Liver (tissue), 9 donors: ENCODE results near the gene HS1BP3. TPM values are rescaled to one million over a fixed set of nuclear protein-coding genes. Genes with fewer than 3 reads are reported as not detected.

Experiments used
- DNase-seq: peaks from one replicate; pipeline ENCODE4 v3.0.0-alpha.2; 2017; ENCODE audit warnings: low spot score
- H3K27ac ChIP-seq, 2 donors: one replicate each; pipeline ENCODE4 v1.7.0; 2013; ENCODE audit warnings: inconsistent platforms in 2 of 2, low read length in 2 of 2, control low read depth in 1 of 2, low read depth in 1 of 2, mild to moderate bottlenecking in 1 of 2
- H3K27me3 ChIP-seq, 4 donors: one replicate each; pipeline versions ENCODE4 v1.6.1 to v1.7.0; 2013; ENCODE audit warnings: low read length in 3 of 4, inconsistent platforms in 1 of 4, mild to moderate bottlenecking in 1 of 4, moderate library complexity in 1 of 4; ENCODE audit not compliant: control insufficient read depth in 4 of 4, insufficient read depth in 4 of 4
- H3K36me3 ChIP-seq, 4 donors: one replicate each; pipeline versions ENCODE4 v1.6.1 to v1.7.0; 2013; ENCODE audit warnings: low read length in 3 of 4, mild to moderate bottlenecking in 3 of 4, low read depth in 1 of 4, moderate library complexity in 1 of 4; ENCODE audit not compliant: control insufficient read depth in 4 of 4, insufficient read depth in 3 of 4
- H3K4me1 ChIP-seq, 4 donors: one replicate each; pipeline versions ENCODE4 v1.6.1 to v1.7.0; 2013; ENCODE audit warnings: low read length in 3 of 4, mild to moderate bottlenecking in 3 of 4, moderate library complexity in 1 of 4; ENCODE audit not compliant: control insufficient read depth in 4 of 4, insufficient read depth in 4 of 4
- H3K4me3 ChIP-seq, 3 donors: one replicate each; pipeline versions ENCODE4 v1.6.1 to v1.7.0; 2013; ENCODE audit warnings: low read length in 3 of 3, control low read depth in 1 of 3, low read depth in 1 of 3, mild to moderate bottlenecking in 1 of 3
- H3K9ac ChIP-seq, 2 donors: one replicate each; pipeline ENCODE4 v1.7.0; 2013; ENCODE audit warnings: low read length in 2 of 2, mild to moderate bottlenecking in 2 of 2, moderate library complexity in 2 of 2, control low read depth in 1 of 2, low read depth in 1 of 2
- H3K9me3 ChIP-seq, 4 donors: one replicate each; pipeline versions ENCODE4 v1.6.1 to v1.7.0; 2013; ENCODE audit warnings: low read length in 3 of 4; ENCODE audit not compliant: control insufficient read depth in 4 of 4
- EGR1 ChIP-seq, 2 donors: IDR thresholded peaks; 2 replicates each; pipeline ENCODE4 v1.6.1; 2016 to 2018; ENCODE audit warnings: antibody characterized with exemption in 2 of 2, low read depth in 2 of 2
- FOXA1 ChIP-seq: IDR thresholded peaks from 2 replicates; pipeline ENCODE4 v1.6.1; 2016; ENCODE audit warnings: antibody characterized with exemption
- FOXA2 ChIP-seq: IDR thresholded peaks from 2 replicates; pipeline ENCODE4 v1.6.1; 2016; ENCODE audit warnings: antibody characterized with exemption
- GABPA ChIP-seq, 2 donors: IDR thresholded peaks in 1 of 2; conservative IDR thresholded peaks in 1 of 2; 2 replicates each; pipeline ENCODE4 v1.6.1; 2016; ENCODE audit warnings: antibody characterized with exemption in 2 of 2, mild to moderate bottlenecking in 1 of 2, moderate library complexity in 1 of 2
- HNF4A ChIP-seq, 2 donors: conservative IDR thresholded peaks; 2 replicates each; pipeline ENCODE4 v1.6.1; 2016; ENCODE audit warnings: antibody characterized with exemption in 2 of 2, mild to moderate bottlenecking in 2 of 2
- HNF4G ChIP-seq: IDR thresholded peaks from 2 replicates; pipeline ENCODE4 v1.6.1; 2016; ENCODE audit warnings: antibody characterized with exemption
- JUND ChIP-seq, 2 donors: IDR thresholded peaks; 2 replicates each; pipeline ENCODE4 v1.6.1; 2016; ENCODE audit warnings: antibody characterized with exemption in 2 of 2
- NR2F2 ChIP-seq: IDR thresholded peaks from 2 replicates; pipeline ENCODE4 v1.6.1; 2016; ENCODE audit warnings: antibody characterized with exemption
- RAD21 ChIP-seq, 2 donors: IDR thresholded peaks; 2 replicates each; pipeline ENCODE4 v1.6.1; 2016; ENCODE audit warnings: antibody characterized with exemption in 2 of 2, mild to moderate bottlenecking in 2 of 2
- RXRA ChIP-seq, 2 donors: IDR thresholded peaks; 2 replicates each; pipeline ENCODE4 v1.6.1; 2017 to 2018; ENCODE audit warnings: antibody characterized with exemption in 2 of 2, mild to moderate bottlenecking in 1 of 2
- SP1 ChIP-seq: IDR thresholded peaks from 2 replicates; pipeline ENCODE4 v1.6.1; 2018; ENCODE audit warnings: antibody characterized with exemption, mild to moderate bottlenecking
- TAF1 ChIP-seq: conservative IDR thresholded peaks from 2 replicates; pipeline ENCODE4 v1.6.1; 2016; ENCODE audit warnings: antibody characterized with exemption, mild to moderate bottlenecking
- YY1 ChIP-seq: IDR thresholded peaks from 2 replicates; pipeline ENCODE4 v1.6.1; 2016; ENCODE audit warnings: antibody characterized with exemption, mild to moderate bottlenecking
- WGBS: extraction: QIAGEN DNeasy Blood & Tissue Kit; methylation state at CpG from one replicate; pipeline ENCODE4 v1.1.7; 2013; 5-methylcytosine and 5-hydroxymethylcytosine counted together
- polyA plus RNA-seq, 2 donors: library from polyadenylated mRNA; stranded (reverse) in 1 of 2; unstranded in 1 of 2; fragments of 200-250 nt in 1 of 2; fragments of >200 nt in 1 of 2; fragmentation: Nextera tagmentation in 1 of 2; extraction: Ambion mirVana in 1 of 2; gene quantifications; one replicate each; pipeline versions ENCODE4 v1.2.1 to v1.2.3, GENCODE V29; 2013 to 2015
- total RNA-seq, 2 donors: library from RNA; depleted of rRNA; stranded (reverse); fragments of >200 nt; gene quantifications; one replicate each; pipeline ENCODE4 v1.2.3, GENCODE V29; 2014
- TF ChIP-seq, protein P1 (sequence below): IDR thresholded peaks from 2 replicates; pipeline ENCODE4 v1.6.1; 2016; ENCODE audit warnings: antibody characterized with exemption, mild to moderate bottlenecking
- TF ChIP-seq, protein P2 (sequence below): IDR thresholded peaks from 2 replicates; pipeline ENCODE4 v1.6.1; 2016; ENCODE audit warnings: antibody characterized with exemption
- TF ChIP-seq, protein P3 (sequence below): IDR thresholded peaks from 2 replicates; pipeline ENCODE4 v1.6.1; 2016; ENCODE audit warnings: antibody characterized with exemption
- TF ChIP-seq, protein P4 (sequence below): IDR thresholded peaks from 2 replicates; pipeline ENCODE4 v1.6.1; 2016; ENCODE audit warnings: antibody characterized with exemption
- TF ChIP-seq, protein P5 (sequence below): fragments of 150-350 bp; IDR thresholded peaks from 2 replicates; pipeline ENCODE4 v1.5.1; 2017; ENCODE audit warnings: improper control_type of control experiment, low read depth, low read length; ENCODE audit not compliant: missing input control
- donor health status: healthy.
- donor health status: healthy.
- donor health status: healthy.
- donor health status: healthy.
- donor health status: healthy.

The HS1BP3 gene
- total and polyA plus RNA-seq, 4 donors, result 7.7 to 15.4 (median 10.9) TPM

DNA sequence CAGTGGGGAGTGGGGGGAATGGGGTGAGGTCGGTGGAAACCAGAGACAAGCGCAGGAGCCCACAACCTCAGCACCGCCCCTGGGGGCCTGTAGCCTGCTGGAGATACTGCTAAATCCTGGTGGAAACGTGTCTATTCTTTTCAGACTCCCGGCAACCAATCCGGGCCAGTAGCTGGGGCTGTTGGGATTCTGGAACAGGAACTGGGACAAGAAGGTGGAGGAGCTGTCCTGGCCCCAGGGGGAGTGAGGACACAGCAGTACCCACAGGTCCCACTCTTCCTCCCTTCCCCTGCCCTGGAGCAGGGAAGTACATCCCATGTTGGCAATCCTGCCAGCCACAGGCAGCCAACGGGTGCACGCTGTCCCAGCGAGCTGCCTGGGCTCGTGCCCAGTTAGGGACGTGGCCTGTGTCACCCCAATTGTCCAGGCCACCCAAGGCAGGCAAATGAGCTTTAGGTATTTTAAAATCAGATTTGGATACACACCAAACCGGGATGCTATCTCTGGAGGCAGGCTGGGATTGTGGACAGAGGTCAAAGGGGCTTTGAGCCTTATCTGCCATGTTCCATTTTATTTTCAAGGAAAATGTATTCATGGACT lies 51.8 kb downstream of the HS1BP3 start (continued):
- TF ChIP-seq RXRA (IDR thresholded peaks at IDR 0.05) (peak; percentile 99), YY1 (peak; percentile 85), TAF1 (peak; percentile 25)

DNA sequence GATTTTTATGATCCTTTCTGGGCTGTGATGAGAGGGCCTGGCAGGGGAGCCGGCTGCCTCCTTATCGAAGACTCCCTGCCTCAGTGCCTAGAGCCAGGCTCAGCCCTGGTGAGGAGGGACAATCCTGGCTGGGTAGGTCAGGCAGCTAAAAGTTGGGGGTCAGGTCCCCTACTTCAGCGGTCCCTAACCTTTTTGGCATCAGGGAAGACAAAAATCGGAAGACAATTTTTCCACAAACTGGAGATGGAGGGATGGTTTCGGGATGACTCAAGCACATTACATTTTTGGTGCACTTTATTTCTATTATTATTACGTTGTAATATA lies 53.1 kb downstream of the HS1BP3 start:
- WGBS, result 80% methylated on average over 6 of the region's 6 CpGs
- H3K9me3 ChIP-seq, result no peaks in the 10 kb centered on the region
- peaks cover 50 to 74% (median 65%) of the 10 kb centered on the region in 4 donors for H3K4me1 ChIP-seq
- TF ChIP-seq SP1 (no peak), YY1 (no peak), RXRA (IDR thresholded peaks at IDR 0.05) (no peak), FOXA2 (no peak), TAF1 (no peak), EGR1 (IDR thresholded peaks at IDR 0.05; ENCODE audit: low read depth in 2 of 2) (no peak), NR2F2 (no peak), RAD21 (IDR thresholded peaks at IDR 0.05) (no peak), GABPA (IDR thresholded peaks at IDR 0.05 in 1 of 2, conservative IDR thresholded peaks at IDR 0.05 in 1 of 2) (no peak), JUND (IDR thresholded peaks at IDR 0.05) (no peak), HNF4G (no peak), FOXA1 (no peak), HNF4A (conservative IDR thresholded peaks at IDR 0.05) (no peak)
- TF ChIP-seq, protein P1, sequence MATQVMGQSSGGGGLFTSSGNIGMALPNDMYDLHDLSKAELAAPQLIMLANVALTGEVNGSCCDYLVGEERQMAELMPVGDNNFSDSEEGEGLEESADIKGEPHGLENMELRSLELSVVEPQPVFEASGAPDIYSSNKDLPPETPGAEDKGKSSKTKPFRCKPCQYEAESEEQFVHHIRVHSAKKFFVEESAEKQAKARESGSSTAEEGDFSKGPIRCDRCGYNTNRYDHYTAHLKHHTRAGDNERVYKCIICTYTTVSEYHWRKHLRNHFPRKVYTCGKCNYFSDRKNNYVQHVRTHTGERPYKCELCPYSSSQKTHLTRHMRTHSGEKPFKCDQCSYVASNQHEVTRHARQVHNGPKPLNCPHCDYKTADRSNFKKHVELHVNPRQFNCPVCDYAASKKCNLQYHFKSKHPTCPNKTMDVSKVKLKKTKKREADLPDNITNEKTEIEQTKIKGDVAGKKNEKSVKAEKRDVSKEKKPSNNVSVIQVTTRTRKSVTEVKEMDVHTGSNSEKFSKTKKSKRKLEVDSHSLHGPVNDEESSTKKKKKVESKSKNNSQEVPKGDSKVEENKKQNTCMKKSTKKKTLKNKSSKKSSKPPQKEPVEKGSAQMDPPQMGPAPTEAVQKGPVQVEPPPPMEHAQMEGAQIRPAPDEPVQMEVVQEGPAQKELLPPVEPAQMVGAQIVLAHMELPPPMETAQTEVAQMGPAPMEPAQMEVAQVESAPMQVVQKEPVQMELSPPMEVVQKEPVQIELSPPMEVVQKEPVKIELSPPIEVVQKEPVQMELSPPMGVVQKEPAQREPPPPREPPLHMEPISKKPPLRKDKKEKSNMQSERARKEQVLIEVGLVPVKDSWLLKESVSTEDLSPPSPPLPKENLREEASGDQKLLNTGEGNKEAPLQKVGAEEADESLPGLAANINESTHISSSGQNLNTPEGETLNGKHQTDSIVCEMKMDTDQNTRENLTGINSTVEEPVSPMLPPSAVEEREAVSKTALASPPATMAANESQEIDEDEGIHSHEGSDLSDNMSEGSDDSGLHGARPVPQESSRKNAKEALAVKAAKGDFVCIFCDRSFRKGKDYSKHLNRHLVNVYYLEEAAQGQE, result no peak
- TF ChIP-seq, protein P2, sequence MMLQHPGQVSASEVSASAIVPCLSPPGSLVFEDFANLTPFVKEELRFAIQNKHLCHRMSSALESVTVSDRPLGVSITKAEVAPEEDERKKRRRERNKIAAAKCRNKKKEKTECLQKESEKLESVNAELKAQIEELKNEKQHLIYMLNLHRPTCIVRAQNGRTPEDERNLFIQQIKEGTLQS, result no peak
- TF ChIP-seq, protein P3, sequence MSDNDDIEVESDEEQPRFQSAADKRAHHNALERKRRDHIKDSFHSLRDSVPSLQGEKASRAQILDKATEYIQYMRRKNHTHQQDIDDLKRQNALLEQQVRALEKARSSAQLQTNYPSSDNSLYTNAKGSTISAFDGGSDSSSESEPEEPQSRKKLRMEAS, result no peak
- TF ChIP-seq, protein P4, sequence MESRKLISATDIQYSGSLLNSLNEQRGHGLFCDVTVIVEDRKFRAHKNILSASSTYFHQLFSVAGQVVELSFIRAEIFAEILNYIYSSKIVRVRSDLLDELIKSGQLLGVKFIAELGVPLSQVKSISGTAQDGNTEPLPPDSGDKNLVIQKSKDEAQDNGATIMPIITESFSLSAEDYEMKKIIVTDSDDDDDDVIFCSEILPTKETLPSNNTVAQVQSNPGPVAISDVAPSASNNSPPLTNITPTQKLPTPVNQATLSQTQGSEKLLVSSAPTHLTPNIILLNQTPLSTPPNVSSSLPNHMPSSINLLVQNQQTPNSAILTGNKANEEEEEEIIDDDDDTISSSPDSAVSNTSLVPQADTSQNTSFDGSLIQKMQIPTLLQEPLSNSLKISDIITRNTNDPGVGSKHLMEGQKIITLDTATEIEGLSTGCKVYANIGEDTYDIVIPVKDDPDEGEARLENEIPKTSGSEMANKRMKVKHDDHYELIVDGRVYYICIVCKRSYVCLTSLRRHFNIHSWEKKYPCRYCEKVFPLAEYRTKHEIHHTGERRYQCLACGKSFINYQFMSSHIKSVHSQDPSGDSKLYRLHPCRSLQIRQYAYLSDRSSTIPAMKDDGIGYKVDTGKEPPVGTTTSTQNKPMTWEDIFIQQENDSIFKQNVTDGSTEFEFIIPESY, result no peak
- TF ChIP-seq, protein P5, sequence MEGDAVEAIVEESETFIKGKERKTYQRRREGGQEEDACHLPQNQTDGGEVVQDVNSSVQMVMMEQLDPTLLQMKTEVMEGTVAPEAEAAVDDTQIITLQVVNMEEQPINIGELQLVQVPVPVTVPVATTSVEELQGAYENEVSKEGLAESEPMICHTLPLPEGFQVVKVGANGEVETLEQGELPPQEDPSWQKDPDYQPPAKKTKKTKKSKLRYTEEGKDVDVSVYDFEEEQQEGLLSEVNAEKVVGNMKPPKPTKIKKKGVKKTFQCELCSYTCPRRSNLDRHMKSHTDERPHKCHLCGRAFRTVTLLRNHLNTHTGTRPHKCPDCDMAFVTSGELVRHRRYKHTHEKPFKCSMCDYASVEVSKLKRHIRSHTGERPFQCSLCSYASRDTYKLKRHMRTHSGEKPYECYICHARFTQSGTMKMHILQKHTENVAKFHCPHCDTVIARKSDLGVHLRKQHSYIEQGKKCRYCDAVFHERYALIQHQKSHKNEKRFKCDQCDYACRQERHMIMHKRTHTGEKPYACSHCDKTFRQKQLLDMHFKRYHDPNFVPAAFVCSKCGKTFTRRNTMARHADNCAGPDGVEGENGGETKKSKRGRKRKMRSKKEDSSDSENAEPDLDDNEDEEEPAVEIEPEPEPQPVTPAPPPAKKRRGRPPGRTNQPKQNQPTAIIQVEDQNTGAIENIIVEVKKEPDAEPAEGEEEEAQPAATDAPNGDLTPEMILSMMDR, result no peak
- H3K4me3 ChIP-seq, result peak overlapping the region in 1 of 3 donors; percentile 1
- H3K27me3 ChIP-seq, result no peaks in the 10 kb centered on the region
- peak overlapping the region; percentile 82 to 85 for H3K27ac ChIP-seq
- no peaks in the 10 kb centered on the region for H3K36me3 ChIP-seq
- no peak for DNase-seq
- H3K9ac ChIP-seq, result peak overlapping the region in 1 of 2 donors; percentile 80
